HepG2 (cell line): ENCODE data around the gene SLC22A23. TPM values are rescaled to one million over a fixed set of nuclear protein-coding genes. Genes with fewer than 3 reads are reported as not detected.

Experiments
- AGO1 ChIP-seq: fragments of 200-400 bp; formaldehyde crosslinking; IDR thresholded peaks from 2 replicates; pipeline ENCODE4 v1.6.1; 2017; ENCODE audit warnings: mild to moderate bottlenecking, low read depth, low read length, moderate library complexity; ENCODE audit not compliant: poor library complexity, severe bottlenecking
- AKAP8 ChIP-seq: sonication (generic); formaldehyde crosslinking; IDR thresholded peaks from 2 replicates; pipeline ENCODE4 v1.5.1; 2020; ENCODE audit warnings: mild to moderate bottlenecking, missing genetic modification reagents
- ARNT ChIP-seq: fragments of 450-650 bp; IDR thresholded peaks from 2 replicates; pipeline ENCODE4 v1.6.1; 2017
- BCL6 ChIP-seq: IDR thresholded peaks from 2 replicates; pipeline ENCODE4 v1.6.1; 2016; ENCODE audit warnings: missing genetic modification reagents, missing compliant biosample characterization
- FOXP1 ChIP-seq, 2 experiments: fragments of 450-650 bp in 1 of 2; IDR thresholded peaks; 2 replicates each; pipeline ENCODE4 v1.6.1; 2017 to 2018; ENCODE audit warnings: antibody characterized with exemption in 1 of 2
- HDAC2 ChIP-seq: sonication (generic); formaldehyde crosslinking; IDR thresholded peaks from 2 replicates; pipeline ENCODE4 v1.4.0; 2020; ENCODE audit warnings: missing genetic modification reagents
- JUNB ChIP-seq: sonication (generic); formaldehyde crosslinking; IDR thresholded peaks from 2 replicates; pipeline ENCODE4 v1.8.0; 2022; ENCODE audit warnings: missing genetic modification reagents, mild to moderate bottlenecking, borderline replicate concordance
- KLF12 ChIP-seq: sonication (generic); formaldehyde crosslinking; IDR thresholded peaks from 2 replicates; pipeline ENCODE4 v1.4.0; 2020; ENCODE audit warnings: missing genetic modification reagents, borderline replicate concordance
- KLF6 ChIP-seq: IDR thresholded peaks from 2 replicates; pipeline ENCODE4 v1.8.0; 2016; ENCODE audit warnings: missing biosample characterization, missing genetic modification reagents
- MTF2 ChIP-seq: sonication (generic); formaldehyde crosslinking; IDR thresholded peaks from 2 replicates; pipeline ENCODE4 v1.5.0; 2020; ENCODE audit warnings: missing genetic modification reagents, borderline replicate concordance
- PCBP1 ChIP-seq: fragments of 200-400 bp; formaldehyde crosslinking; IDR thresholded peaks from 2 replicates; pipeline ENCODE4 v1.6.1; 2017; ENCODE audit warnings: mild to moderate bottlenecking, low read depth, low read length, borderline replicate concordance
- PHF5A ChIP-seq: IDR thresholded peaks from one replicate; pipeline ENCODE4 v1.6.1; 2018; ENCODE audit warnings: low read depth, missing genetic modification reagents; ENCODE audit not compliant: unreplicated experiment
- POLR2G ChIP-seq: fragments of 200-400 bp; formaldehyde crosslinking; IDR thresholded peaks from 2 replicates; pipeline ENCODE4 v1.6.1; 2018; ENCODE audit warnings: mild to moderate bottlenecking, low read depth, low read length, moderate library complexity
- RCOR2 ChIP-seq: IDR thresholded peaks from 2 replicates; pipeline ENCODE4 v1.6.1; 2016; ENCODE audit warnings: missing biosample characterization, missing genetic modification reagents
- SCMH1 ChIP-seq: sonication (generic); formaldehyde crosslinking; IDR thresholded peaks from 2 replicates; pipeline ENCODE4 v1.9.0; 2021; ENCODE audit warnings: missing genetic modification reagents, mild to moderate bottlenecking, borderline replicate concordance
- SOX6 ChIP-seq, 2 experiments: fragments of 450-650 bp in 1 of 2; sonication (generic) in 1 of 2; formaldehyde crosslinking in 1 of 2; IDR thresholded peaks; 2 replicates each; pipeline versions ENCODE4 v1.4.0 to v1.6.1; 2017 to 2020; ENCODE audit warnings: antibody characterized with exemption in 1 of 2, mild to moderate bottlenecking in 1 of 2, missing genetic modification reagents in 1 of 2
- TGIF2 ChIP-seq: IDR thresholded peaks from 2 replicates; pipeline ENCODE4 v1.6.1; 2016; ENCODE audit warnings: control low read depth, missing compliant biosample characterization
- ZFP36L1 ChIP-seq: sonication (generic); formaldehyde crosslinking; IDR thresholded peaks from 2 replicates; pipeline ENCODE4 v1.8.0; 2022; ENCODE audit warnings: mild to moderate bottlenecking, missing genetic modification reagents, moderate library complexity
- ZNF225 ChIP-seq: sonication (generic); formaldehyde crosslinking; IDR thresholded peaks from 2 replicates; pipeline ENCODE4 v1.4.0; 2020; ENCODE audit warnings: mild to moderate bottlenecking, missing genetic modification reagents
- ZNF24 ChIP-seq: fragments of 450-650 bp; IDR thresholded peaks from 2 replicates; pipeline ENCODE4 v1.6.1; 2017; ENCODE audit warnings: antibody characterized with exemption, mild to moderate bottlenecking
- ZNF253 ChIP-seq: sonication (generic); formaldehyde crosslinking; IDR thresholded peaks from 2 replicates; pipeline ENCODE4 v1.8.0; 2022; ENCODE audit warnings: mild to moderate bottlenecking, missing genetic modification reagents, borderline replicate concordance
- ZNF530 ChIP-seq: sonication (generic); formaldehyde crosslinking; IDR thresholded peaks from 2 replicates; pipeline ENCODE4 v1.5.0; 2020; ENCODE audit warnings: low read depth, mild to moderate bottlenecking, missing genetic modification reagents
- ZNF552 ChIP-seq: sonication (generic); formaldehyde crosslinking; IDR thresholded peaks from 2 replicates; pipeline ENCODE4 v1.9.0; 2022; ENCODE audit warnings: missing genetic modification reagents, mild to moderate bottlenecking, borderline replicate concordance
- ZNF572 ChIP-seq: sonication (generic); formaldehyde crosslinking; IDR thresholded peaks from 2 replicates; pipeline ENCODE4 v1.5.1; 2020; ENCODE audit warnings: mild to moderate bottlenecking, missing genetic modification reagents
- polyA plus RNA-seq, 8 experiments: library from polyadenylated mRNA; depleted of rRNA in 3 of 8; stranded (reverse) in 7 of 8; unstranded in 1 of 8; fragments of >200 nt; fragmentation: Illumina TruSeq in 4 of 8; extraction: Trizol in 4 of 8; gene quantifications; 2 replicates each; pipeline versions ENCODE4 v1.2.1 to v1.2.3, GENCODE V29; 2011 to 2016; ENCODE audit warnings: low read depth in 4 of 8, missing spikeins in 1 of 8, mixed read lengths in 1 of 8; ENCODE audit not compliant: insufficient read depth in 1 of 8
- total RNA-seq, 5 experiments: library from RNA; depleted of rRNA; stranded (reverse); fragments of >200 nt; fragmentation: Illumina TruSeq; extraction: Trizol; gene quantifications; 2 replicates each; pipeline ENCODE4 v1.2.3, GENCODE V29; 2016; ENCODE audit warnings: low read depth in 1 of 5
- TF ChIP-seq, protein P1 (sequence below): sonication (generic); formaldehyde crosslinking; IDR thresholded peaks from 2 replicates; pipeline ENCODE4 v1.4.0; 2020; ENCODE audit warnings: missing genetic modification reagents
- TF ChIP-seq, protein P2 (sequence below): sonication (generic); formaldehyde crosslinking; IDR thresholded peaks from 2 replicates; pipeline ENCODE4 v1.4.0; 2020; ENCODE audit warnings: missing genetic modification reagents, borderline replicate concordance

Gene SLC22A23
- total and polyA plus RNA-seq, 2 of the 13 experiments (the other 11 are each of a cell fraction or from before 2014, with no cell fraction given), result 11.8 to 17.5 TPM

DNA sequence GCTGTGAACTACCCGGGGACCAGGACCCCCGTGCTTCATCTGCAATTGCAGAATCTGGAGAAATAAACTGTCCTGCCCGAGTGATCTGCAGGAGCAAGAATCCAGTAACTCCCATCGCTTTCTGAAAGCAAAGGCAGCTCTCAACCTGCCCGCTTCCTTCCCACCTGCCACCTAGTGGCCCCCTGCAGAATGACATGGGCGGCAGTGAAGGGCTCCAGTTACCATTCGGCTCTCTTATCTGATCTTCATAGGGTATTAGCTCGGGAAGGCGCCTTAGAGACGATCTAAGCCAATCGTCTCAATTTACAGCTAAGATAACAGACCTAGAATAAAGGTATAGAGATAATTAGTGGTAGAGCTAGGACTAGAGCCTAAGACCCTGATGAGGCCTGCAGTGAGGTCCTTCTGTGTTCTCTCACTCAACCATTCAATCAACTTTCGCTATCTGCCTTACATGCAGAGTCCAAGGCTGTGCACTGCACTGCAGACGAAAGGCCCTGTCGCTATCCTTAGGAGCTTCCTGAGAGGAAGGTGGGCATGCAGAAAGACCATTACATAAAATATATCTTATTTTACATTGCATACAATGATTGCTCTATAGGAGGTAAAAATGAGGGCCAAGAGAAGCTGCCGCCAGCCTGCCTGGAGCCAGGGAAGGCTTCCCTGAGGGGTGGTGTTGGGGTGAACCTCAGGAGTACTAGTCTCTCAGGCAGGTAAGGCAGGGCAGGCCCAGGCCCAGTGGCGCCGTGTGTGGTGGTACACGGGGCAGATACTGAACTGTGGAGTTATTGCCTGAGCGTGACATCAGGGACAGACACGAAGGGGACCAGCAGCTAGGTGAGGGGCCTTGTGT, 205.2 kb downstream of the SLC22A23 start (continued):
- no peak for TF ChIP-seq FOXP1 (IDR thresholded peaks at IDR 0.05)
- TF ChIP-seq FOXP1 (CRISPR knock-in tag; IDR thresholded peaks at IDR 0.05), result no peak
- no peak for TF ChIP-seq ZNF253 (CRISPR knock-in tag)
- TF ChIP-seq BCL6, result no peak
- no peak for TF ChIP-seq SOX6 (IDR thresholded peaks at IDR 0.05)
- TF ChIP-seq SOX6 (CRISPR knock-in tag; IDR thresholded peaks at IDR 0.05), result peak; percentile 16; the same call in 1 of the 2 replicates
- TF ChIP-seq ZFP36L1, result no peak
- no peak for TF ChIP-seq ZNF24
- TF ChIP-seq, protein P1, sequence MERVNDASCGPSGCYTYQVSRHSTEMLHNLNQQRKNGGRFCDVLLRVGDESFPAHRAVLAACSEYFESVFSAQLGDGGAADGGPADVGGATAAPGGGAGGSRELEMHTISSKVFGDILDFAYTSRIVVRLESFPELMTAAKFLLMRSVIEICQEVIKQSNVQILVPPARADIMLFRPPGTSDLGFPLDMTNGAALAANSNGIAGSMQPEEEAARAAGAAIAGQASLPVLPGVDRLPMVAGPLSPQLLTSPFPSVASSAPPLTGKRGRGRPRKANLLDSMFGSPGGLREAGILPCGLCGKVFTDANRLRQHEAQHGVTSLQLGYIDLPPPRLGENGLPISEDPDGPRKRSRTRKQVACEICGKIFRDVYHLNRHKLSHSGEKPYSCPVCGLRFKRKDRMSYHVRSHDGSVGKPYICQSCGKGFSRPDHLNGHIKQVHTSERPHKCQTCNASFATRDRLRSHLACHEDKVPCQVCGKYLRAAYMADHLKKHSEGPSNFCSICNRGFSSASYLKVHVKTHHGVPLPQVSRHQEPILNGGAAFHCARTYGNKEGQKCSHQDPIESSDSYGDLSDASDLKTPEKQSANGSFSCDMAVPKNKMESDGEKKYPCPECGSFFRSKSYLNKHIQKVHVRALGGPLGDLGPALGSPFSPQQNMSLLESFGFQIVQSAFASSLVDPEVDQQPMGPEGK (CRISPR knock-in tag), result peak; percentile 60; the same call in 1 of the 2 replicates
- no peak for TF ChIP-seq JUNB (CRISPR knock-in tag)
- TF ChIP-seq PHF5A (CRISPR knock-in tag), result no peak
- TF ChIP-seq AKAP8 (CRISPR knock-in tag), result no peak
- no peak for TF ChIP-seq ZNF572
- TF ChIP-seq PCBP1, result no peak
- no peak for TF ChIP-seq MTF2 (CRISPR knock-in tag)
- TF ChIP-seq AGO1, result no peak
- no peak for TF ChIP-seq SCMH1 (CRISPR knock-in tag)
- no peak for TF ChIP-seq ZNF552
- no peak; the same call in 1 of the 2 replicates for TF ChIP-seq ZNF225 (CRISPR knock-in tag)
- TF ChIP-seq, protein P2, sequence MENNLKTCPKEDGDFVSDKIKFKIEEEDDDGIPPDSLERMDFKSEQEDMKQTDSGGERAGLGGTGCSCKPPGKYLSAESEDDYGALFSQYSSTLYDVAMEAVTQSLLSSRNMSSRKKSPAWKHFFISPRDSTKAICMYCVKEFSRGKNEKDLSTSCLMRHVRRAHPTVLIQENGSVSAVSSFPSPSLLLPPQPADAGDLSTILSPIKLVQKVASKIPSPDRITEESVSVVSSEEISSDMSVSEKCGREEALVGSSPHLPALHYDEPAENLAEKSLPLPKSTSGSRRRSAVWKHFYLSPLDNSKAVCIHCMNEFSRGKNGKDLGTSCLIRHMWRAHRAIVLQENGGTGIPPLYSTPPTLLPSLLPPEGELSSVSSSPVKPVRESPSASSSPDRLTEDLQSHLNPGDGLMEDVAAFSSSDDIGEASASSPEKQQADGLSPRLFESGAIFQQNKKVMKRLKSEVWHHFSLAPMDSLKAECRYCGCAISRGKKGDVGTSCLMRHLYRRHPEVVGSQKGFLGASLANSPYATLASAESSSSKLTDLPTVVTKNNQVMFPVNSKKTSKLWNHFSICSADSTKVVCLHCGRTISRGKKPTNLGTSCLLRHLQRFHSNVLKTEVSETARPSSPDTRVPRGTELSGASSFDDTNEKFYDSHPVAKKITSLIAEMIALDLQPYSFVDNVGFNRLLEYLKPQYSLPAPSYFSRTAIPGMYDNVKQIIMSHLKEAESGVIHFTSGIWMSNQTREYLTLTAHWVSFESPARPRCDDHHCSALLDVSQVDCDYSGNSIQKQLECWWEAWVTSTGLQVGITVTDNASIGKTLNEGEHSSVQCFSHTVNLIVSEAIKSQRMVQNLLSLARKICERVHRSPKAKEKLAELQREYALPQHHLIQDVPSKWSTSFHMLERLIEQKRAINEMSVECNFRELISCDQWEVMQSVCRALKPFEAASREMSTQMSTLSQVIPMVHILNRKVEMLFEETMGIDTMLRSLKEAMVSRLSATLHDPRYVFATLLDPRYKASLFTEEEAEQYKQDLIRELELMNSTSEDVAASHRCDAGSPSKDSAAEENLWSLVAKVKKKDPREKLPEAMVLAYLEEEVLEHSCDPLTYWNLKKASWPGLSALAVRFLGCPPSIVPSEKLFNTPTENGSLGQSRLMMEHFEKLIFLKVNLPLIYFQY (CRISPR knock-in tag), result no peak
- TF ChIP-seq HDAC2, result no peak
- no peak for TF ChIP-seq POLR2G
- TF ChIP-seq ZNF530 (CRISPR knock-in tag), result no peak
- TF ChIP-seq RCOR2, result peak; percentile 16; the same call in 1 of the 2 replicates
- TF ChIP-seq TGIF2 (CRISPR knock-in tag), result no peak
- TF ChIP-seq ARNT, result no peak
- TF ChIP-seq KLF12 (CRISPR knock-in tag), result peak; percentile 71; the same call in 1 of the 2 replicates
- no peak for TF ChIP-seq KLF6 (CRISPR knock-in tag)
